ENCODE measurements around the gene CSNK1A1.
"Not testable (repeated sequence)": the region's sequence is repeated elsewhere in the genome, so short reads cannot be mapped to it uniquely, and the experiment has no call there.

Gene CSNK1A1

GRCh38 chr5:149452665-149453617 lies 98.3 kb downstream of the CSNK1A1 start:
- no peak for DNase-seq

DNA sequence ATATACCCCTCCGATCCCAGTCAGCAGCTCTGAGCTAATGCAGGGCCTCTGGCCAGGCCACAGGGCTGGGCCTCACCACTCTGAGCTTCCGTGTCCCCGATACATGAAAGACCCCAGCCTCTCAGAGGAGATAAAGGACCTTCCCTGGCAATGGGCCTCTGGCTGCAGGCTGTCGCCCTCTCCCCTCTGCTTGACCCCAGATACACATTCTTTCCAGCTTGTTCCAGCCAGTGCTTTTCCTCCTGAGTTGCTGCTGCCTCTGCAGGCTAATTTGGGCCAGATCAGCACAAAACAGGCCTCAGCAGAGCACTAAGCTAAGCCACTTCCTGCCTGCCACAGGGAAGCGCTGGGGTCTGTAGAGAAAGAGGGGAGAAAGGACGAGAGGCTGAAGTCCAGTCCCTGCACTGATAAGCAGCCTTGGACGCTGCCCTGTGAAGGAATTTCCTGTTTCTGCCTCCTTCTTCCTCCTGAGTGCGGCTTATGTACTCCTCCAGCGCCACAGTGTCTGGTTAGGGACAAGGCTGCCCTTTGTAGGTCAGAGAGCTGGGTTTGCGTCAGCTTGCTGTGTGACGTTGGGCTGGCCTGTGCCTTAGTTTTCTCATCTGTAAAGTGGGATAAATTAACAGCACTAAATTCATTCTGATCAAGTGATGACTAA lies 99.1 kb downstream of the CSNK1A1 start:
- DNase-seq = no peak

DNA sequence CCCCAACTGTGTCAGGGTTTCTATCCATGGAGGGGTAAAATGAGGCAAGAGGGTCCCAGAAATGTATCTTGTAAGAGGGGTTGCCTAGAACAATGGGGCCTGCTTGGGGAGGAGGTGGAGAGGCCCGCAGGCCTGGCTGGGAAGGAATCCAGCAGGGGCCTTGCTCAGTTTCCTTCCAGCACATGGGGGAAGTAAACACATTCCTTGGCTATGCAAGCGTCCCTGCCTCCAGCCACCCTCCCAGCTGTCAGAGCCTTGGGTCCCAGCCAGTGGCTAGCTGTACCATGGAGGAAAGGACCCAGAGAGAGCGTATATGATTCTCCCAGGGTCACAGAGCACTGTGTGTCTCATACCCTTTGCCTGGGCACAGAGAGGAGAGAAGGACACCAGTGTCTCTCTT lies 101.0 kb downstream of the CSNK1A1 start:
- no peak for DNase-seq

GRCh38 chr5:149448831-149449714 lies 102.2 kb downstream of the CSNK1A1 start:
- DNase-seq = no peak

DNA sequence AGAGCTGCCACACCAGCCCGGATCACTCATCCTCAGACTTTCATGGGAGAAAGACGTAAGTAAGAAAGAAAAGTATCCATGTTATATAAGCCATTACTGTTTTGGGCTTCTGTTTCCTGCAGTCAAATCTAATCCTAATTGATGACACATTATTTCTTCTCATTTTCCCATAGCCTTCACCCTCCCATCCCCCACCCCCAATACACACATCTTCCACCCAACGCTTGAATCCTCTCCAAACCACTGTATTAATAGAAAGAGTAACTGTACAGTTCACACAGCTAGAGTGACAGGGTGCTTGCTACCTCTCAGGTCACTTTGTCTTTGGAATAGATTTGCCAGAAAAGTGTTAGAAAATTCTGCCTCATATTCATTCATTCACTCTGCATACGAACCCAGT lies 102.8 kb downstream of the CSNK1A1 start:
- DNase-seq = no peak

DNA sequence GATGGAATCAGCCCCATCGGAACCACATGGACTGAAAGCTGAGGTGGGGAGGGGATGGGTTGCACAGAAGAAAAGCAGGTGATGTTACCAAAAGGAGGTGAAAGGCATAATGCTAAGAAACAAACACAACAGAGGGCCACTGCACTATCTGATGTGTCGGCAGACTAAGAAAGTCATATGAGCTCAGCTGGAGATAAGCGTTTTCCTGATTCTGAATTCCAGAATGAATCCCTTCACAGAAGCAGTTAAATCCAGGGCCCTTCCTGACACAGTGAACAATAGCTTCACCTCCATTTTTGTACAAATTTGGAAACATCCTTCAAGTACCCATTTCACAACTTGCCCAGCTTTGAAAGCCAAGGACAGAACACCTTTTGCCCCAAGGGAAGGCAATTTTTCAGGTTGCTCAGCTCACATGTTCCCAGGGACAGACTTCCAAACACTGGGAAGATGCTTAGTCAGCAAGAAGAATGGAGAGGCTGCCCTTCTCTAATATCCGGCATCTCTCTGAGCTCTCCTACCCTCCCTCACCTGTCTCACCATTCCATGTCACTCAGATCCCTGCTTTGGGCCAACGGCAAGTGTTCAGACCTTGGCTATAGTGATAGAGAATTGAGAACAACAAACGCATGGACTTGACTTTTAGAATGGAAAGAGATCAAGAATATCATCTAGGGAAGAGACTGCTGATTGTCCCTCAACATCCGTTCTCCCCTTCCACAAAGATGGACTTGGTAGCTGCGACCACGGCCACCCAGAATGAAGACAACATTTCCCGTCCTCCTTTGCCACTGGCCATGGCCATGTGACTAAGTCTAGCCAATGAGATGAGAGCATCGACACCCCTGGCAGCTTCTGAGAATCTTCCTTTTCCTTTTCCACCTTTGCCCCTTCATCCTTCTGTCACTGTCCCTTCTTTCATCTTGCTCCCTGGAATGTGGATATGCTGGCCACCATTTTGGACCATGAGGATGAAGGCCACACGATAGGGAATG lies 103.6 kb downstream of the CSNK1A1 start:
- no peak for DNase-seq

DNA sequence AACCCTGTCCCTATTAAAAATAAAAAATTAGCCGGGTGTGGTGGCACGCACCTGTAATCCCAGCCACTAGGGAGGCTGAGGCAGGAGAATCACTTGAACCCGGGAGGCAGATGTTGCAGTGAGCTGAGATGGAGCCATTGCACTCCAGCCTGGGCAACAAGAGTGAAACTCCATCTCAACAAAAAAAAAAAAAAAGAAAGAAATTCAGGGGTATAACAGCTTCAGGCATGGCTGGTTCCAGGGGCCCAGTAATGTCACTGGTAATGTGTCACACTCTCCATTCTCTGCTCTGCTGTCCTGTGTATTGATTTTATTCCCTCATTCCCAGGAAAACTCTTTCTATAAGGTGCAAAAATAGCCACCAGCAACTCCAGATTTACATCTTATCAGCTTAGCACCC lies 104.4 kb downstream of the CSNK1A1 start:
- not testable (repeated sequence) for DNase-seq

GRCh38 chr5:149445739-149446369 lies 105.4 kb downstream of the CSNK1A1 start:
- no peak for DNase-seq

DNA sequence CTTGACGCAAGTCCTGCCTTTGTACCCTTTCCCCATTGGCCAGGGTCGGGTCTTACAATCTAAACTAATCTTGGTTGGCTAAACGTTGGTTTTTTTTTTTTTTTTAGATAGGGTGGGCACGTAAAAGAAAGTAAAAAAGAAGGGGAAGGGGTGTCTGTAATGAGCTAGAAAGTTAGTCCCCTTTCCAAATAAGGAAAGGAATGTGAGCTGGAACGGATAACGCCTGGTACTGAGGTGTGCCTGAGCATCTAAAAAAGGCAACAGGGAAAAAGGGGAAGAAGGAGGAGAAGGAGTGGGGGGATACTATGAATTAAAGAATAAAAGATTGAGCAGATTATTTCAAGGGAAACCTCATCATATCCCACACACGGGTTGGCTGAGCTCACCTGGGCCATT lies 105.9 kb downstream of the CSNK1A1 start:
- DNase-seq = no peak

DNA sequence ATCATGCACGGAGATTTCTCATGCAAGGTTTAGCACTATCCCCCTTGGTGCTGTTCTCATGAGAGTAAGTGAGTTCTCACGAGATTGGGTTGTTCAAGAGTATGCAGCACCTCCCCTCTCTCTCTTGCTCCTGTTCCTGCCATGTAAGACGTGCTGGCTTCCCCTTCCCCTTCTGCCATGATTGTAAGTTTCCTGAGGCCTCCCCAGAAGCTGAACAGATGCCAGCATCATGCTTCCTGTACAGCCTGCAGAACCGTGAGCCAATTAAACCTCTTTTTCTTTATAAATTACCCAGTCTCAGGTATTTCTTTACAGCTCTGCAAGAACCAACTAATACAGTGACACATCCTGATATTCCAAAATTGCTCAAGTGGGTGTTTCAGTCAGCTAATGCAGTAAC lies 106.8 kb downstream of the CSNK1A1 start:
- not testable (repeated sequence) for DNase-seq

DNA sequence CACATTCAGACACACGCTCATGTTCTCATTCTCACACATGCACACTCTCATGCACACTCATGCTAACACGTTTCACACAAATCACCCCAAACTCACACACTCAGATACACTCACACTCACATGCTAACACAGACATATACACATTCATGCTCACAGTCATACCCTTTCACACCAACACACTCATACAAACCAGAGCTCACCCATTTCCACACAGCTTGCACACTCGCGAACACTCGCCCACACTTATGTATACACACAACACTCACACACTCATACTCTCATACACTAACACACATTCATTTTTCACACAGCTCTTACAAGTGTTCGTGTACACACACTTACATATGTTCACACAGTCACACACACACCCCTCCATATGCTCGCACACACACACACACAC lies 108.0 kb downstream of the CSNK1A1 start:
- no peak for DNase-seq

DNA sequence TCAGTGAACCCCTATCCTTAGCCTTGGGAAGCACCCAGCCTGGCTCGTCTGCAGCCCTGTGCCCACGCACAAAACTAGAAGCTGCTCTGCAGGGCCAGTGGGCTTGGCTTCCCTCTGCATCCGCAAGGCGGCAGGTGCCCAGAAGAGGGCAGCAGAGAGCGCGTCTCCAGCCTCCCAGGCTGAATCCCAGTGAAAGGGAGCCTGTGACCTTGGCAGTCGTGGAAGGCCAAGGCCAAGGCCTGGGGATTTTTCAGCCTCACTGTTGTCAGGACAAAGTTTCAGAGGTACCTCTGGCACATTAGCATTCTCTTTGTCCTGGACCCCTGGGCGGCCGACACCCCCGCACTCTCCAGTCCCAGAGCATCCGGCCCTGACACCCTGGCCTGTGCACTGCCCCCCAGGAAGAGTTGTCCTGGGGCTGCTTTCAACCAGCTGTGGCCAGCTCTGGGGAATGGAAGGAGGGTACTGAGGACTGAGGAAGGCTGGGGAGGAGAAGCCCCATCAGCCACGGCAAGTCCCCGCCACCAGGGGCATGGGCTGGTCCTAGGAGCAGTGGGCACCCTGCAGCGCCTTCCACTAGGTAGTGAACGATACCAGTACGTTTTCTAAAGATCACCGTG lies 108.6 kb downstream of the CSNK1A1 start:
- DNase-seq = no peak

Measured in NCI-H187 treated with DMSO at 0.1 percent for 48 hours (cell line).